H54 (cell line): ENCODE measurements around the gene GFAP.

Source experiments
- DNase-seq: peaks from one replicate; pipeline ENCODE4 v3.0.0; 2011; ENCODE audit warnings: low spot score, mixed read lengths; ENCODE audit not compliant: insufficient read length
- FAIRE-seq: peaks from 3 replicates; lab custom pipeline; 2011; peaks lifted over from hg19 to GRCh38; lab: Jason Lieb, UNC
- POLR2A ChIP-seq: IDR thresholded peaks from 2 replicates; pipeline ENCODE4 v1.6.1; 2011; ENCODE audit warnings: low read depth, mild to moderate bottlenecking, low read length

The GFAP gene

DNA sequence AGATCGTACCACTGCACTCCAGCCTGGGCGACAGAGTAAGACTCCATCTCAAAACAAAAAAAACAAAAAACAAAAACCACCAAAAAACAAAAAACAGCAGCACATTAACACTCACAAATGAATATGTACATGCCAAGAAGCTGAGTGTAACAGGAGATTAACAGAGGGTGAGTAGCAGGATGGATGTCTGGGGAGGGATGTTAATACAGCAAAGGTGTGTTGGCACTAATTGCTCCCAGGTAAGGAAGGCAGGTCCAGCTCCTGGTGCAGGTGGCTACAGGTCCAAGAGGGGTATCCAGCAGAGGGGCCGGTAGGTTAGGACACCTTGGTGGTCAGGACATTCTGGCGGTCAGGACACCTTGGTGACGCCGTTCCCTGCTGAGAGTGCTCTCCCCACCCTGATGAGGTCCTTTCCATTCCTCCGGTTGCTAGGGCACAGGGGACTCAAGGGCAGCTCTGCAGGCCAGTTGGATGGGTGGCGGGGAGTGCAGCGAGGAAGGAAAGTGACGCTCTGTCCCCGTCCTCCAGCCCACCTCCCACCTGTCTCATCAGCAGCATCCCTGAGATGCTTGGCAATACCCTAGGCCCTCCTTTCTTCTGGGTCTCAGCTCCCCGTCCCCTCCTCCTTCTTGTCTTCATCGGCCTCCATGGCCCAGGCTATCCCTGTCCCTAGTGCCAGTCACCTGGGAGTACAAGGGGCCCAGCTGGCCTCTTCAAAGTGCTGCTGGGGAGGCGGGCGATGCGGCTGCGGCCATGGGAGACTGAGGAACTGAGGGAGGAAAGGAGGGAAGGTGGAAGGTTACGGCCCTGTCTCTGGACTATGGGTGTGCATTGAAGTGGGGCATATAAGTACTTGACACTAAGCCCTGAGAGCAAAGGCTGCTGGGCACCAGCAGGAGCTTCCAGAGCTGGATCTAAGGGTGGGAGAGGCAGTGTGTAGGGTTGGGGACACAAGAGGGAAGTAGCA, 10.7 kb upstream of the GFAP start:
- DNase-seq (no peak), FAIRE-seq (no peak)
- TF ChIP-seq POLR2A = no peak

DNA sequence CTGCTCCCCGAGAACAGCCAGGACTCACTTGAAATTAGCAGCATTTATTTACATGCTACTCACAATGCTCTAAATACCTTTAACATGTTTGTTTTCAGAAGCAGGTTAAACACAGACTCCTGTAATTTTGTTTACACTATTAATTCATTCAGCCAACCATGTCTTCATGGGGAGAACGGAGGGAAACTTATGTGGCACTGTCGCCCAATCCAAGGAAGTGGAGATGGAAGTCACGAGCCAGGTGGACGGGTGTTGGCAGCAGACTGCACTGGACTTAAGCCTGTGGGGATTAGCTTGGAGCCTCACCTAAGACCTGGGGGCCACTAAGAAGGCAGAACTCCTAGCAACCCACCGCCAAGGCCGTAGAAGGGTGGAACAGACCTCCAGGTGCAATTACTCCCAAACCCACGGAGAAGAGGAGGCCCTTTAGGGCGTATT, 8.8 kb upstream of the GFAP start:
- DNase-seq (no peak), FAIRE-seq (no peak)
- TF ChIP-seq POLR2A = no peak

DNA sequence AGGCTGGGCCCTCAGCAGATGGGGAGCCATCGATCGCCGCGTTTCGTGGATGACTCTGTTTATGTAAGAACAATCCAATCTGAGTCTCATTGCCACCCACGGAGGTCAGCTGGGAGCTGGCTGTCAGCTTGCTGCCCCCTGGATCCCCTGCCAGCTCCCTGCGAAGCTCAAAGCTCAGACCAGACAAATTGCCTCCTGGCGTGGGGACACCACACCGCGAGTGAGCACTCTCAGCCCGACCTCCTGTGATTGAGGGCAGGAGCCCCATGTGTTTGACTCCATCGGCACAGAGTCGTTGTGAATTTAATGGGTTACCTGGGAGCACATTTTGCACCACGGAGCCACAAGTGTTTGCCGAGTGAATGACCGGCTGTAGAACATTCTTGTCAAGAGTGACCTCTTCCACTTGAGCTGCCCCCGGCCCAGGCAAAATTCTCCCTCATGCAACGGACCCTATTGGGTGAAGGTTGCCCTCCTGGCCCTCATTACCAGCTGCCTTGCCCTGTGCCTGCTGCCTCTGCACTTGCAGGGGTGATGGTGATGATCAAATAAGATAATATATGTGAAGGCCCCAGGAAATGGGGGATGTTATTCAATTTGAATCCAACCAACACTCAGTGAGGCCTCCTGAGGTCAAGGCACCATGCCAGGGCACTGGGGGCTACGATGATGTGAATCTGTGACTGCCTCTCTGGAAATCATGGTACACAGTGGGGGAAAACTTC, 7.6 kb upstream of the GFAP start:
- TF ChIP-seq POLR2A = no peak
- FAIRE-seq (no peak), DNase-seq (no peak)

DNA sequence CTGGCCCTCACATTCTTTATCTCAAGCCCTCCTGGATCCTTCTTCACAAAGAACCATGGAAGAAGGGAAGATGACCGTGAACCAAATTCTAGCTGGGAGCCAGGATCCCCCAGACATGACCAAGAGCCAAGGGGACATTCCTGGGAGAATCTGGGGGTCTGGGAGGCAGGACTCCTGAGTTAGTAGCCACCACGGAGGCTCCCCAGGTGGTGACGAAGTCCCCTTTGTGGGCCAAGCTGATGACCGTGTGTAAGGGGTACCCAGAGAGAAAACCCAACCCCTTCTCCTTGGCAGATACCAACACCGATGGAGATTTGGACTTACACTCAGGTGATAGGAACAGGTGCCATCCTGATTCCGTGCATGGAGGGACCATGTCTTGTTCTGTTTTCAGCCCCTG, 6.8 kb upstream of the GFAP start:
- TF ChIP-seq POLR2A = no peak
- no peak for FAIRE-seq
- no peak for DNase-seq

DNA sequence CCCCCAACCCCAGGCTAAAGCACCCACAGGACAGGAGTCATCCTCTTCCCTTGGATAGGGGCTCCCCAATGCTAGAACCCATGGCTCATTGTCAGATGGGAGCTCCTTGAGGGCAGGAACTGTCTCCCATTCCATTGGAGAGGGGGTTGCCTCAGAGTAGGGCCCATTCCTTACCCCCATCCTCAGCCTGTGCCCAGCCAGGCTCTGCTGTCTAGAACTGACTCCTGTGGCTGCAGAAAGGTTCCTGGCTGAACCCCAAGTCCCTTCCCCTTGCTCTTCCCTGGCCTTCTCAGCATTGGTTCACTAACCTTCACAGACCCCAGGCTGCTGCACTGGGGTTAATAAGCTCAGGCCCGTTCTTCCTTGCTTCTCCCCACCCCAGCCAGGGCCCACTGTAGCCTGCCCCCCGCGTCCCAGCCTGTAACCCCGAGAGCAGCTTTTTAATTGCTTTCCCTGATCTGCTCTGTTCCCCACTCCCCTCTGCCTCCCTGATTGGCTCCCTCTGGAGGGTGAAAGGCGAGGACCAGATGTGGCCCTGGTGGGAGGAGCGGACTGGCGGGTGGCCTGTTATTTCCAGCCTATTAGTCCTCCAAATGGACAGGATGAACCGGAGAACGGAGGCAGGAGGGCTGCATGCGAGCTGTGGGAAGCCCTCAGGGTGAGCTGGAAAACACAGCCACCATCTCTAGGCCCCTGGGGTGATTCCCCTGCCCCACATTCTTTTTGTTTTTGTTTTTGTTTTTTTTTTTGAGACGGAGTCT, 6.0 kb upstream of the GFAP start:
- FAIRE-seq (no peak), DNase-seq (no peak)
- TF ChIP-seq POLR2A = no peak

DNA sequence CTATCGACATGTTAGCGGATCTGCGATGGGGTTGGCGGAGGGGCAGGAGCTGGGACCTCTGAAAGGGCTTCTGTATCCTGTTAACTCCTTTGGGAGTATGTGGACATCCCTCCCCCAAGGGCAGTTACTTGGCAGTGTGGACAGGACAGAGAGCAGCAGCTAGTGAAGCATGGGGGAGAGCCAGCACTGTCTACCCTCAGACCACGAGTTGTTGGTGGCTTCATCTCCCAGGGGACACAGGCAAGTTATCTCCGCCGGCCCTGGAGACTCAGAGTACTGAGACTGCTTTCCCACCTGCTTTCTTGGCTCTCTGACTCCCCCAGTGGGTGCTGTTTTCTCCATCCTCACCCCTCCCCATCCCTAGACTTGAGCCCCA, 5.3 kb upstream of the GFAP start:
- TF ChIP-seq POLR2A = no peak
- DNase-seq = no peak
- no peak for FAIRE-seq

DNA sequence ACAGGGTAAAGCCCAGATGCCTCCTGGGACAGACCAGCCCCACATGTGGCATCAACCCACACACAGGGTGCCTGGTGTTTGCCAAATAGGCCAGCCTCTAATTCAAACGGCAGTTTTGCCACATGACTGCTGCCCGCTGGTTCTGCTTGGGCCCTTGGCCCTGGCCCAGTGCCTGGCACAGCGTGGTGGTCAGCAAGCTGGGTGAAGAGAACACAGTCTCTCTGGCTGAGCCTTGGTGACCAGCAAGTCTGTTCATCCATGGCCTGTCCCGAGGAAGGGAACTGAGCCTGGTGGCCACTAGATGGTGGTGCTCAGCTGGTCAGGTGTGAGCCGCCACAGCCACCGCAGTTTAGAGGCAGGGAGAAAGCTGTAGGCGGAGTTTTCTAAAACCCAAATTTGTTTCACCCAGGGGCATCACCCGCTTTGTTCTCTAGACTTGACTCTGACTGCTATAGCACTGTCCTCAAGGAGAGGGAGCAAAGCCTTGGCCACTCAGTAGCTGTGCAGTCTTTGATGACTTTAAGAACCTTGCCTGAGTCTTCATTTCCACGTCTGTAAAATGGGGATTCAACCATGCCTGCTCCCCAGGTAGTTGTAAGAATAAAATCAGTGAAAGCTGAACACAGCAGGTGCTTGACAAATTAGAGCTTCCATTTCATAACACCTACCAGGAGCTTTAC, 4.7 kb upstream of the GFAP start:
- DNase-seq (peak; percentile 98), FAIRE-seq (peak; percentile 15)
- TF ChIP-seq POLR2A = no peak

DNA sequence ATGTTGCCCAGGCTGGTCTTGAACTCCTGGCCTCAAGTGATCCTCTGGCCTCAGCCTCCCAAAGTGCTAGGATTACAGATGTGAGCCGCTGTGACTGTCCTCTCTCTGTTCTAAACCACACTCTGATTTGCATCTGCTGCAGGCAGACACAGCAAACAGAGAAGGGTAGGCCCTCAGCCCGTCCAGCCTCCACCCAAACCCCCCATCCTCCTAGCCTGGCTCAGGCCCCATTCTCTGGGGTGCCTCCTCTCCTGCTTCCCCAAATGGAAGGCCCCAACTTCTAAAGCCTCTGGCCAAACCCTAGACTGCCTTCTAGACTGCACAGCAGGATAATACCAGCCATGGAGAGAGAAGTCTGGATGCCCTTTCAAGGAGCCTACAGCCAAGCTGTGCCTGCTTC, 4.1 kb upstream of the GFAP start:
- no peak; the same call in 1 of the 2 replicates for TF ChIP-seq POLR2A
- no peak for FAIRE-seq

DNA sequence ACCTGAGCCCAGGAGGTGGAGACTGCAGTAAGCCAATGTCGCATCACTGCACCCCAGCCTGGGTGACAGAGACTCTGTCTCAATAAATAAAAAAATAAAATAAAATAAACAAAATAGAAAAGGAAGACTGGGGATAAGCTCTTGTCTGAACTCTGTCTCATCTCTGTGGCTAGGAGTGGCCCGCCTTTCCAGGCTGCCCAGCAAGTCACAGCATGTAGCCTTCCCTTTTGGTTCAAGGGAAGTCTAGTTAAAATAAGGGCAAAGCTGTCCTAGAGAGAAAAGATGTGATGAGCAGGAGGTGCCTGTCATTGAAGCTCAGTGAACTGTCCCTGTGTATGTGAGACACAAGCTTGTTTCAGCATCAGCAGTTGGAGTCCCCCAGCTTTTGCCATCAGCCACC, 2.7 kb upstream of the GFAP start:
- FAIRE-seq = no peak
- no peak for DNase-seq
- no peak for TF ChIP-seq POLR2A

More for the DNA sequence above, 4.1 kb upstream of the GFAP start:
- DNase-seq = no peak

DNA sequence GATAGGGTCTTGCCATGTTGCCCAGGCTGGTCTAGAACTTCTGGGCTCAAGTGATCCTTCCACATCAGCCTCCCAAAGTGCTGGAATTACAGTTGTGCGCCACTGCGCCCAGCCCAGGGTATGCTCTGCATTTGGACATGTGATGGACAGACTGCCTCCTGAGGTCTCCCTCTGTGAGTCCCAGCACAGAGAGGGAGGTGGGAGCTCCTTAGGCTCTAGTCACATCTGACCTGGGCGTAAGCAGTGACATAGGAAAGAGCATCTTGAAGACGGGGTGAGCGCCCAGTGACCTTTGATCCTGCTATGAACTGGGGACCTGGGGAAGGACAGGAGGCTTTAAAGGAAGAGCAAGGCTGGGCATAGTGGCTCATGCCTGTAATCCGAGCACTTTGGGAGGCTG, 2.2 kb upstream of the GFAP start:
- no peak for FAIRE-seq

DNA sequence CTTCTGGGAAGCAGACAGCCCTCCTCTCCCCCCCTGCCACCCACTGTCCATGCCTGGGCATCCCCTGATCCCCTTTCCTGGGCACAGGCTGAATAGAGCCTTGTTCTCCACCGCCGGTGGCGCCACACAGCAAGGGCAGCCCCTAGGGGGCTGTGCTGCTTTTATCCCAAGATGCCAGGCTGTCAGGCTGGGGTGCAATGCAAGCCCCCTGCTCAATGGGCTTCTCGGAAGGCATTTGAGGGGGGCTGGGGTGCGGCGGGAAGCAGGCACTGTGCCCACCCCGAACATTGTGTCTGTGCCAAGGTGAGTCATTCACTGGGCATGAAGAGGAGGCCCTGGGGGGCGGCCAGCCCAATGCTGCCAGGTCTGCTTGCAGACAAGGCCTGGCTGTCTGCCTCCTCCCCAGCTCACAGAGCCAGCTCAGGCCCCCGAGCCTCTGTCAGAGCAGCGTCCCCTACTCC, 1.5 kb upstream of the GFAP start:
- FAIRE-seq = no peak
- no peak for TF ChIP-seq POLR2A
- DNase-seq = peak; percentile 92

More for the DNA sequence above, 2.2 kb upstream of the GFAP start:
- TF ChIP-seq POLR2A = no peak
- DNase-seq = no peak

DNA sequence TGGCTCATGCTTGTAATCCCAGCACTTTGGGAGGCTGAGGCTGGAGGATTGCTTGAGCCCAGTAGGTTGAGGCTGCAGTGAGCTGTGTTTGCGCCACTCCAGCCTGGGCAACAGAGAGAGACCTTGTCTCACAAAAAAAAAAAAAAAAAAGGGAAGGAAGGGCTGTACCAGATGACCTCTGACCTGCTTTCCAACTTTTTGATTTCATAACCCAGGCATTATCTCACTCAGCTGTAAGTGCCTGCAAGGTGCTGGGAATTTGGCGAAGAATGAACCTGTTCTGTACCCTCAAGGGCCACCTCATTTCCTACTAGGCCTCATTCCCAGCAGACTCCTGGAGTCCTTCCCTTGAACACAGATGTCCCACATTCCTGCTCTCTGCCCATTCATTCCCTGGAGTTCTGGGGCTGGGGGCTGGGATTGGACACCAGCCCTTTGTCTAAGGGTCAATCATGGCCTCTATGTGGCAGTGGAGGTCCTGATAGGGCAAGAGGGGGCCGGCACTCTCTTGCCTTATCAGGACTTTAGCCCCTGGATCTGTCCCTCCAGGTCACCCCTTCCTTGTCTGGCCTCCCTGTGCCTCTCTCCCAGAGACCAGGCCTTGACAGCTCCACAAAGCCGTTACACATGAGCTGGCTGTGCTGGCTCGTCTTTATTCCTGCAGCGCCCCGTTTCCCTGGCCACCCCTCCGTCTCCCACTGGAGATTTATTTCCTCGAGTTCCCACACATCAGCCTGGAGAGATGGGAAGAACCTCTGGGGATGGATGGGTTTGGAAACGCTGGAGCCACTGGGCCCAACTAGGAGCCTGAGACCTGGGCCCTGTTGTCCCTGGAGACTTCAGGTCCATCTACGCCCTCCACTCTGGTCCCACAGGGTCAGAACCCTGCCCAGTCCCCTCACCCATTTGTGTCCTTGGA, 821 bp upstream of the GFAP start:
- DNase-seq (no peak), FAIRE-seq (no peak)
- no peak for TF ChIP-seq POLR2A
